DOHH2 (cell line): ENCODE data around the gene HAUS5.
"Not testable (repeated sequence)": the region's sequence is repeated elsewhere in the genome, so short reads cannot be mapped to it uniquely, and the experiment has no call there.

Experiments
- EZH2phosphoT487 ChIP-seq: fragments of 200-600 bp; sonication (generic); IDR thresholded peaks from 2 replicates; pipeline ENCODE4 v1.6.1; 2017; ENCODE audit warnings: borderline replicate concordance, mild to moderate bottlenecking, antibody characterized with exemption, low read length, moderate library complexity, mixed read lengths
- TF ChIP-seq, protein P1 (sequence below): fragments of 200-600 bp; sonication (generic); IDR thresholded peaks from one replicate; pipeline ENCODE4 v1.5.1; 2014; ENCODE audit warnings: antibody characterized with exemption, mild to moderate bottlenecking, low read depth, low read length; ENCODE audit not compliant: poor library complexity, severe bottlenecking

DNA sequence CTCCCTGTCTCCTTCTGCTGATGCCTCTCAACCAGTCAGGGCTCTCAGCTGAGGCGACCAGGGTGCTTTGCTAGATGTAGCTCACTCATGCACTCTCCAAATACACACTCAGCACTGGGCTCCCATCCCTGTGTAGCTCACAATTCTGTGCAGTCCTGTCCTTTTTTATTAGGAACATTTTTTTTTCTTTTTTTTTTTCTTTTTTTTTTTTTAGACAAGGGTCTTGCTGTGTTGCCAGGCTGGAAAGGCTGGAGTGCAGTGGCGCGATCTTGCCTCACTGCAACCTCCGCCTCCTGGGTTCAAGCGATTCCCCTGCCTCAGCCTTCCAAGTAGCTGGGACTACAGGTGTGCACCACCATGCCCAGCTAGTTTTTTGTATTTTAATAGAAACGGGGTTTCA is 42.3 kb downstream of the HAUS5 start:
- TF ChIP-seq, protein P1, sequence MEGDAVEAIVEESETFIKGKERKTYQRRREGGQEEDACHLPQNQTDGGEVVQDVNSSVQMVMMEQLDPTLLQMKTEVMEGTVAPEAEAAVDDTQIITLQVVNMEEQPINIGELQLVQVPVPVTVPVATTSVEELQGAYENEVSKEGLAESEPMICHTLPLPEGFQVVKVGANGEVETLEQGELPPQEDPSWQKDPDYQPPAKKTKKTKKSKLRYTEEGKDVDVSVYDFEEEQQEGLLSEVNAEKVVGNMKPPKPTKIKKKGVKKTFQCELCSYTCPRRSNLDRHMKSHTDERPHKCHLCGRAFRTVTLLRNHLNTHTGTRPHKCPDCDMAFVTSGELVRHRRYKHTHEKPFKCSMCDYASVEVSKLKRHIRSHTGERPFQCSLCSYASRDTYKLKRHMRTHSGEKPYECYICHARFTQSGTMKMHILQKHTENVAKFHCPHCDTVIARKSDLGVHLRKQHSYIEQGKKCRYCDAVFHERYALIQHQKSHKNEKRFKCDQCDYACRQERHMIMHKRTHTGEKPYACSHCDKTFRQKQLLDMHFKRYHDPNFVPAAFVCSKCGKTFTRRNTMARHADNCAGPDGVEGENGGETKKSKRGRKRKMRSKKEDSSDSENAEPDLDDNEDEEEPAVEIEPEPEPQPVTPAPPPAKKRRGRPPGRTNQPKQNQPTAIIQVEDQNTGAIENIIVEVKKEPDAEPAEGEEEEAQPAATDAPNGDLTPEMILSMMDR = not testable (repeated sequence)
- TF ChIP-seq EZH2phosphoT487 = not testable (repeated sequence)
